ENCODE data around the gene CFAP210. TPM values are rescaled to one million over a fixed set of nuclear protein-coding genes. Genes with fewer than 3 reads are reported as not detected.

The CFAP210 gene
- total and polyA plus RNA-seq, 4 experiments from 2014 or later: not detected

GRCh38 chr2:169649278-169649677 is 44.9 kb downstream of the CFAP210 start:
- no peak for DNase-seq
- no peaks in the 10 kb centered on the region for H3K9me3 Mint-ChIP-seq
- no peak overlapping the region for H3K4me3 Mint-ChIP-seq
- H3K36me3 Mint-ChIP-seq: no peaks in the 10 kb centered on the region
- Histone ChIP-seq H3K27me3 (ENCODE audit: insufficient read depth, low read length) (no peaks in the 10 kb centered on the region), H3K9me3 (ENCODE audit: control insufficient read depth in 1 of 2, low read length in 2 of 2) (no peaks in the 10 kb centered on the region), H3K27ac (ENCODE audit: low read depth, low read length) (no peak overlapping the region), H3K36me3 (ENCODE audit: insufficient read depth, low read length) (no peaks in the 10 kb centered on the region), H3K4me1 (ENCODE audit: insufficient read depth, low read length) (no peaks in the 10 kb centered on the region), H3K4me3 (ENCODE audit: low read length in 2 of 2) (no peak overlapping the region)
- no peak overlapping the region for H3K27ac Mint-ChIP-seq
- peaks cover 8 to 11% of the 10 kb centered on the region in 2 donors for H3K27me3 Mint-ChIP-seq
- H3K4me1 Mint-ChIP-seq: peaks cover 0 to 2% (median 0%) of the 10 kb centered on the region in 4 donors
- ChIA-PET POLR2A (ENCODE audit: partially characterized antibody) (no interaction called here), CTCF (ENCODE audit: partially characterized antibody) (no interaction called here)
- intact Hi-C loops (cut with micrococcal nuclease): no loop called here

DNA sequence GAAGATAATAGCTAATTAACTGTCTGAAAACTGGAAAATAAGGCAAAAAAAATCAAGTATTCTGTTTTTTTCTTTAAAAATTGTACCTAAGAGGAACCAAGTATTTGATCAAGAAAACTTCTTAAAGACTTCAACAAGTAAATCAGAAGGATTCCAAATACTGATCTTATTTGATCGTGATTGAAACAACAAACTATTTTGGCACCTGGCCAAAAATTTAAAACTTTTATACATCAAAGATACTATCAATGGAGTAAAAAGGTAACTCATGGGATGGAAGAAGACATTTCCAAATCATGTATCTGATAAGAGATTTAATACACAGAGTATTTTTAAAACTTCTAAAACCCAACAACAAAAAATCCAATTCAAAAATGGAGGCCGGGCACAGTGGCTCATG is 46.7 kb downstream of the CFAP210 start:
- Histone ChIP-seq H3K27me3 (ENCODE audit: insufficient read depth, low read length) (no peaks in the 10 kb centered on the region), H3K4me3 (ENCODE audit: low read length in 2 of 2) (no peak overlapping the region), H3K27ac (ENCODE audit: low read depth, low read length) (no peak overlapping the region), H3K36me3 (ENCODE audit: insufficient read depth, low read length) (no peaks in the 10 kb centered on the region), H3K9me3 (ENCODE audit: control insufficient read depth in 1 of 2, low read length in 2 of 2) (no peaks in the 10 kb centered on the region), H3K4me1 (ENCODE audit: insufficient read depth, low read length) (no peaks in the 10 kb centered on the region)
- DNase-seq: no peak
- Mint-ChIP-seq H3K27me3 (peaks cover 1 to 5% of the 10 kb centered on the region in 2 donors), H3K36me3 (no peaks in the 10 kb centered on the region), H3K4me3 (no peak overlapping the region), H3K9me3 (peaks cover 0 to 2% (median 0%) of the 10 kb centered on the region in 8 donors), H3K4me1 (peaks cover 0 to 2% (median 0%) of the 10 kb centered on the region in 4 donors), H3K27ac (no peak overlapping the region)
- POLR2A ChIA-PET (ENCODE audit: partially characterized antibody): no interaction called here
- intact Hi-C loops (cut with micrococcal nuclease): no loop called here
- CTCF ChIA-PET (ENCODE audit: partially characterized antibody): no interaction called here

GRCh38 chr2:169644173-169644572 is 50.0 kb downstream of the CFAP210 start:
- no peak for DNase-seq
- H3K9me3 ChIP-seq (ENCODE audit: control insufficient read depth in 1 of 2, low read length in 2 of 2): no peaks in the 10 kb centered on the region
- no peaks in the 10 kb centered on the region for H3K36me3 ChIP-seq (ENCODE audit: insufficient read depth, low read length)
- ChIA-PET CTCF (ENCODE audit: partially characterized antibody) (interaction anchor here (0.7 to 1.1 kb wide), 2 partner anchors 54 to 355 kb away, joined by 3 to 4 read pairs; no protein-coding TSS in a partner anchor), POLR2A (ENCODE audit: partially characterized antibody) (interaction anchor here (0.6 to 1.3 kb wide), 2 partner anchors 9 to 16 kb away, joined by 3 read pairs; no protein-coding TSS in a partner anchor)
- H3K4me3 ChIP-seq (ENCODE audit: low read length in 2 of 2): no peak overlapping the region
- no peaks in the 10 kb centered on the region for H3K4me1 ChIP-seq (ENCODE audit: insufficient read depth, low read length)
- no peaks in the 10 kb centered on the region for H3K27me3 ChIP-seq (ENCODE audit: insufficient read depth, low read length)
- H3K27ac ChIP-seq (ENCODE audit: low read depth, low read length): no peak overlapping the region
- Mint-ChIP-seq H3K36me3 (peaks cover 0 to 13% of the 10 kb centered on the region in 2 donors), H3K9me3 (peaks cover 0 to 2% (median 0%) of the 10 kb centered on the region in 8 donors), H3K4me1 (no peaks in the 10 kb centered on the region), H3K27ac (no peak overlapping the region), H3K27me3 (no peaks in the 10 kb centered on the region), H3K4me3 (no peak overlapping the region)
- intact Hi-C loops (cut with micrococcal nuclease): no loop called here

- CTCF ChIA-PET (ENCODE audit: partially characterized antibody): no interaction called here
- H3K4me1 Mint-ChIP-seq: no peaks in the 10 kb centered on the region
- Histone ChIP-seq H3K4me3 (ENCODE audit: low read length in 2 of 2) (no peak overlapping the region), H3K36me3 (ENCODE audit: insufficient read depth, low read length) (peaks cover 12% of the 10 kb centered on the region), H3K9me3 (ENCODE audit: control insufficient read depth in 1 of 2, low read length in 2 of 2) (no peaks in the 10 kb centered on the region), H3K27ac (ENCODE audit: low read depth, low read length) (no peak overlapping the region), H3K4me1 (ENCODE audit: insufficient read depth, low read length) (no peaks in the 10 kb centered on the region), H3K27me3 (ENCODE audit: insufficient read depth, low read length) (no peaks in the 10 kb centered on the region)
- H3K36me3 Mint-ChIP-seq: peaks cover 9 to 23% of the 10 kb centered on the region in 2 donors
- intact Hi-C loops (cut with micrococcal nuclease): no loop called here
- H3K27ac Mint-ChIP-seq: no peak overlapping the region
- no peak for DNase-seq
- no peak overlapping the region for H3K4me3 Mint-ChIP-seq
- H3K27me3 Mint-ChIP-seq: no peaks in the 10 kb centered on the region
- POLR2A ChIA-PET (ENCODE audit: partially characterized antibody): no interaction called here
- H3K9me3 Mint-ChIP-seq: peaks cover 0 to 2% (median 0%) of the 10 kb centered on the region in 8 donors
Observed at GRCh38 chr2:169641464-169641863, 52.7 kb downstream of the CFAP210 start.

DNA sequence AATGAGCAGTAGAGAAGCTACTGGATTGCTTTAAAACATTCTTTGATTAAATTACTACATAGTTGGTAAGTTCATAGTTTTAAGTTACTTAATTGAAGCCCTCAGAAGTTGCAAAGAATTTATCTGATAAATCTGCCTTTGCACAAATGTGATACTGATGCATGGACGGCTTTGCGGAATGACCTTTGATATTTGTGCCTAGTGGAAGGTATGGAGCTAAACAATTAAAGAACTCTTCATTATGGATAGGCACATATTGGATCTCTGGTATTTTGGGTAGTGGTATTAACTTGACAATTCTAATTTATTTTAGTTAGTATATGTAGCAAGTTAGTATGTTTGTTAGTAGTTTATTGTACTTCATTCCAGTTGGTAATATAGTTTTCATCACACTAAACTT is 54.1 kb downstream of the CFAP210 start:
- no peaks in the 10 kb centered on the region for H3K27me3 ChIP-seq (ENCODE audit: insufficient read depth, low read length)
- peaks cover 9 to 23% of the 10 kb centered on the region in 2 donors for H3K36me3 Mint-ChIP-seq
- no peak overlapping the region for H3K27ac ChIP-seq (ENCODE audit: low read depth, low read length)
- intact Hi-C loops (cut with micrococcal nuclease): no loop called here
- CTCF ChIA-PET (ENCODE audit: partially characterized antibody): interaction anchor here (0.6 kb wide), 1 partner anchor 125 kb away, joined by 3 read pairs; no protein-coding TSS in a partner anchor
- POLR2A ChIA-PET (ENCODE audit: partially characterized antibody): no interaction called here
- H3K4me3 Mint-ChIP-seq: no peak overlapping the region
- peaks cover 26% of the 10 kb centered on the region for H3K36me3 ChIP-seq (ENCODE audit: insufficient read depth, low read length)
- H3K9me3 ChIP-seq (ENCODE audit: control insufficient read depth in 1 of 2, low read length in 2 of 2): no peaks in the 10 kb centered on the region
- peaks cover 0 to 2% (median 0%) of the 10 kb centered on the region in 8 donors for H3K9me3 Mint-ChIP-seq
- DNase-seq: no peak
- no peak overlapping the region for H3K27ac Mint-ChIP-seq
- H3K4me3 ChIP-seq (ENCODE audit: low read length in 2 of 2): no peak overlapping the region
- H3K4me1 Mint-ChIP-seq: no peaks in the 10 kb centered on the region
- H3K4me1 ChIP-seq (ENCODE audit: insufficient read depth, low read length): no peaks in the 10 kb centered on the region
- no peaks in the 10 kb centered on the region for H3K27me3 Mint-ChIP-seq

- Histone ChIP-seq H3K27me3 (ENCODE audit: insufficient read depth, low read length) (no peaks in the 10 kb centered on the region), H3K4me1 (ENCODE audit: insufficient read depth, low read length) (no peaks in the 10 kb centered on the region), H3K4me3 (ENCODE audit: low read length in 2 of 2) (no peak overlapping the region), H3K27ac (ENCODE audit: low read depth, low read length) (no peak overlapping the region), H3K9me3 (ENCODE audit: control insufficient read depth in 1 of 2, low read length in 2 of 2) (no peaks in the 10 kb centered on the region), H3K36me3 (ENCODE audit: insufficient read depth, low read length) (peaks cover 44% of the 10 kb centered on the region)
- DNase-seq: no peak
- intact Hi-C loops (cut with micrococcal nuclease): no loop called here
- Mint-ChIP-seq H3K4me3 (no peak overlapping the region), H3K4me1 (no peaks in the 10 kb centered on the region), H3K27ac (no peak overlapping the region), H3K36me3 (peaks cover 16 to 33% of the 10 kb centered on the region in 2 donors), H3K27me3 (no peaks in the 10 kb centered on the region), H3K9me3 (no peaks in the 10 kb centered on the region)
- POLR2A ChIA-PET (ENCODE audit: partially characterized antibody): no interaction called here
- CTCF ChIA-PET (ENCODE audit: partially characterized antibody): no interaction called here
Observed at GRCh38 chr2:169637620-169638019, 56.6 kb downstream of the CFAP210 start.

DNA sequence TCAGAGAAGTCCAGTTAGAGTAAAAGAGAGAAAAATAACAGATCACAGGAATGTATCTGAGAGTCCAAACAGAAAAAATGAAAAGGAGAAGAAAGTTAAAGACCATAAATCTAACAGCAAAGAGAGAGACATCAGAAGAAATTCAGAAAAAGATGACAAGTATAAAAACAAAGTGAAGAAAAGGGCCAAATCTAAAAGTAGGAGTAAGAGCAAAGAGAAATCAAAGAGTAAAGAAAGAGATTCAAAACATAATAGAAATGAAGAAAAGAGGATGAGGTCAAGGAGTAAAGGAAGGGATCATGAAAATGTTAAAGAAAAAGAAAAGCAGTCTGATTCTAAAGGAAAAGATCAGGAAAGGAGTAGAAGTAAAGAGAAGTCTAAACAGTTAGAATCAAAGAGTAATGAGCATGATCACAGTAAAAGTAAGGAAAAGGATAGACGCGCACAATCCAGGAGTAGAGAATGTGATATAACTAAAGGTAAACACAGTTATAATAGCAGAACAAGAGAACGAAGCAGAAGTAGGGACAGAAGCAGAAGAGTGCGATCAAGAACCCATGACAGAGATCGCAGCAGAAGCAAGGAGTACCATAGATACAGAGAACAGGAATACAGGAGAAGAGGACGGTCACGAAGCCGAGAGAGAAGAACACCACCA is 57.6 kb downstream of the CFAP210 start:
- Mint-ChIP-seq H3K27ac (no peak overlapping the region), H3K4me3 (no peak overlapping the region), H3K9me3 (no peaks in the 10 kb centered on the region), H3K36me3 (peaks cover 21 to 38% of the 10 kb centered on the region in 2 donors), H3K27me3 (no peaks in the 10 kb centered on the region), H3K4me1 (no peaks in the 10 kb centered on the region)
- ChIA-PET POLR2A (ENCODE audit: partially characterized antibody) (no interaction called here), CTCF (ENCODE audit: partially characterized antibody) (no interaction called here)
- H3K9me3 ChIP-seq (ENCODE audit: control insufficient read depth in 1 of 2, low read length in 2 of 2): no peaks in the 10 kb centered on the region
- H3K4me1 ChIP-seq (ENCODE audit: insufficient read depth, low read length): no peaks in the 10 kb centered on the region
- no peak for DNase-seq
- intact Hi-C loops (cut with micrococcal nuclease): no loop called here
- H3K27ac ChIP-seq (ENCODE audit: low read depth, low read length): no peak overlapping the region
- peaks cover 50% of the 10 kb centered on the region for H3K36me3 ChIP-seq (ENCODE audit: insufficient read depth, low read length)
- no peak overlapping the region for H3K4me3 ChIP-seq (ENCODE audit: low read length in 2 of 2)
- no peaks in the 10 kb centered on the region for H3K27me3 ChIP-seq (ENCODE audit: insufficient read depth, low read length)
